Measurements from ENCODE around the gene SLC35G6.
"Not testable (repeated sequence)": the region's sequence is repeated elsewhere in the genome, so short reads cannot be mapped to it uniquely, and the experiment has no call there.

The SLC35G6 gene

DNA sequence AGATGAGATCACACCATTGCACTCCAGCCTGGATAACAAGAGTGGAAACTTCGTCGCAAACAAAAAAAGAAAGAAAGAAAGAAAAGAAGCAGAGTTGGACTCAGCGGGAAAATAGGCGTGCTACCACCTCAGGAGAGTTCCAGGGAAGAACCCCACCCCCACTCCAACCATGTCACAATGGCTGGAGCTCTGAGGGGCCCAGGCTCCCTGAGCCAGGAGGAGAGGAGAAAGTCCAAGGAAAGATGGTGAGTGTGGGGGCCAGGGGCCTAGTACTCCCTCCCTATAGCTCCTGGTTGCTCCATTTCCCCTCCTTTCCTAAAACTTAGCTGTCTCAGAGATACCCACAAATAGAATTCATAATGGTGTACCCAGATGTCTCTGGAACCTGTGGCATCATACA, at the start of gene SLC35G6:
TSS of gene SLC35G6 (plus strand) at position 172 of the 400 bp plus-strand sequence. CDS start at position 243, 71 bp downstream.
- not testable (repeated sequence) for DNase-seq

DNA sequence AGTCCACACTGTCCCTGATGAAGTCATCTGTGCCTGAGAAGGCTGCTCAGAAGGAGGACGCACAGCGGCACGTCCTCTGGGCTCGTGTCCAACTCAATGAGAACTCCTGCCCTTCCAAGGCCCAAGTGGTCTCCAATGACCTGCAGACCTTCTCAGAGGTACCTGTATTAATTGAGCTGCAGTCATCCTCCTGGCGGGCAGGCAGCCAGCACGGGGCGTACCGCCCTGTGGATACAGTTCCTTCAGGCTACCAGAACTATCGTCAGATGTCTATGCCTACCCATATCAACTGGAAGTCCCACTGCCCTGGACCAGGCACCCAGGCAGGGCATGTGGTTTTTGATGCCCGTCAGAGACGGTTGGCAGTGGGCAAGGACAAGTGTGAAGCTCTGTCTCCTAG, 49.0 kb upstream of the SLC35G6 start:
- no peak for DNase-seq

DNA sequence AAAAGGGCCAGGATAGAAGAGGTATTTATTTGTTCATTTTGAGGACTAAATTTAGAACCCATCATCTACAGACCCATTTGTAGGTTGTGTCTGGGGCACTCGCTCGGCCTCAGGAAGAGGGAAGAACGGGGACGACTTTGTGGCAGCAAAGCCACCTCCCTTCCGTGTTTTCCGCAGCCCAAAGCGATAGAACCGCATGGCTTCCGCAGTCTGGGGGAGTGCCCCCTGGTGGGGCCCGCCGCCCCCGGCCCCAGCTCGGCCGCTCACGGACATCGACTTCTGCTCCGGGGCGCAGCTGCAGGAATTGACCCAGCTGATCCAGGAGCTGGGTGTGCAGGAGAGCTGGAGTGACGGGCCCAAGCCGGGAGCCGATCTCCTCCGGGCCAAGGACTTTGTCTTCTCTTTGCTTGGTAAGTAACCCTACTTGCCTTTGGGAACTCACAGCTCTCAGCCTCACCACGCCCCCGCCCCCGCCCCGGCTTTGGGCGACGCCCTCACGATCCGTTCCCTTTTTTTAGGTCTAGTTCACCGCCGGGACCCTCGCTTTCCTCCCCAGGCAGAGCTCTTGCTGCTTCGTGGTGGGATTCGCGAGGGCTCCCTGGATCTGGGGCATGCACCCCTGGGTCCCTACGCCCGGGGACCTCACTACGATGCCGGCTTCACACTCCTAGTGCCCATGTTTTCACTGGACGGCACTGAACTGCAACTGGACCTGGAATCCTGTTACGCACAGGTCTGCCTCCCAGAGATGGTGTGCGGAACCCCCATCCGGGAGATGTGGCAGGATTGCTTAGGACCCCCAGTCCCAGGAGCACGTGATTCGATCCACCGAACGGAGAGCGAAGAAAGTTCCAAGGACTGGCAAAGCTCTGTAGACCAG, 45.3 kb upstream of the SLC35G6 start:
- DNase-seq, result peak; percentile 70

DNA sequence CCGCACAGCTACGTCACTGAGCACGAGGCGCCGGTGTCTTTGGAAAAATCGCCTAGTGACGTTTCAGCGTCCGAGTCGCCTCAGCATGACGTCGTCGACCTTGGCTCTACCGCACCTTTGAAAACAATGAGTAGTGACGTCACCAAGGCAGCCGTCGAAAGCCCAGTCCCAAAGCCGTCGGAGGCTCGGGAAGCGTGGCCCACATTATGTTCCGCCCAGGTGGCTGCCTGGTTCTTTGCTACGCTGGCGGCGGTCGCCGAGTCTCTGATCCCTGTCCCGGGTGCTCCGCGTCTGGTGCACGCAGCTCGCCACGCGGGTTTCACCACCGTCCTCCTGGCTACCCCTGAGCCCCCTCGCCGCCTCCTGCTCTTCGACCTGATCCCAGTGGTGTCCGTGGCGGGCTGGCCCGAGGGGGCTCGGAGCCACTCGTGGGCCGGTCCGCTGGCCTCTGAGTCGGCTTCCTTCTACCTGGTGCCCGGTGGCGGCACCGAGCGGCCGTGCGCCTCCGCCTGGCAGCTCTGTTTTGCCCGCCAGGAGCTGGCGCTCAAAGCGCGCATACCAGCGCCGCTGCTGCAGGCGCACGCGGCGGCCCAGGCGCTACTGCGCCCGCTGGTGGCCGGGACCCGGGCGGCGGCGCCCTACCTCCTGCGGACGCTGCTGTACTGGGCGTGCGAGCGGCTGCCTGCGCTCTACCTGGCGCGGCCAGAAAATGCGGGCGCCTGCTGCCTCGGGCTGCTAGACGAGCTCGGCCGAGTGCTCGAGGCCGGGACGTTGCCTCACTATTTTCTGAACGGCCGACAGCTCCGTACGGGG, 44.5 kb upstream of the SLC35G6 start:
- DNase-seq, result peak; percentile 85

DNA sequence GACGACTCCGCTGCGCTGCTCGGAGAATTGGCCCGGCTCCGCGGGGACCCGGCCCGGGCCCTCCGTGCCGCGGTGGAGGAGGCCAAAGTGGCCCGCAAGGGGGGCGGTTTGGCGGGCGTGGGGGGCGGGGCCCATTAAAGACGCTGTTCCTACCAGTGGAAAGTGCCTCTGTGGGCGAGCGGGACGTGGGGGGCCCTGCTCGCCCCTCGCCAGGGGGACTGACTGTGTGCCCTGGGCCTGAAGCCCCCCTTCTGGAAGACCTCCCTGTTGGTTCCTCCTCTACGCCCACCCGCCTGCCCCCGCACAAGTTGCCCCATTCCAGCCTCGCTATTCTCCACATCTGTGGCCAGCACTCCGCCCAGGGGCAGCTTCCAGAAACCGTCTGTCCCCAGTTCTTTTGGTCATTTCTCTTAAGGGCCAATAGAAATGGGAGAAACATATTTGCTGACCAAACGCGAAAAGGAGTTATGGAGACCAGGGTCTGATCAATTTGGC, 43.8 kb upstream of the SLC35G6 start:
- DNase-seq, result no peak

DNA sequence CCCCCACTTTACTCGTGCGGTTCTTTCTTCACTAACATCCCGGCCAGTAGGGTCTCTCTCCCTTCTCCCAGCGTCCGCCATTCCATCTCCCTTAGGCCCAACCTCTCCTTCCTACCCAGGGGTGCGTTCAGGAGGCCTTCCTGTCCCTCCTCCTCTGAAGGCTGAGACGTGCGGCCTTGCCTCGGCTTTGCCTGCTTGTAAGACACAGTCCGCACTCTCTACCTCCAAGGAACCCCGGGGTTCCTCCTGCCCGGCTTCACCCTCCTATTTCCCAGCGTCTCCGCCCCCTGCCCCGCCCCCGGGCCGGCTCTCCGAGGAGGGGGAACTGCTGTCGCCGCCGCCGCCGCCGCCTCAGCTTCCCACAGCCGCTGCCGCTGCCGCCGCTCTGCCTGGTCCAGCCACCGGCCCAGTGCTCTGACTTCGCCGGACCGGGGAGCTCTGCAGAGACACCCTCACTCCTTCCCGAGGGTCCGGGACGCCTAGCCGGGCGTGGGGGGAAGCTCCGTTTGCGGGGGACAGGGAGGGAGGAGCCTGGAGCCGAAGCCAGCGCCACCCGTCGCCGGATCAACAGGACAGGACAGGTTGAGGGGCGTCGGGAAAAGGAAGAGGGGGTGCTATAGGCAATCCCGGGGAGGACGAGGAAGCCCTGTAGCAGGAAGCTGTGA, 43.2 kb upstream of the SLC35G6 start:
- peak; percentile 84 for DNase-seq

DNA sequence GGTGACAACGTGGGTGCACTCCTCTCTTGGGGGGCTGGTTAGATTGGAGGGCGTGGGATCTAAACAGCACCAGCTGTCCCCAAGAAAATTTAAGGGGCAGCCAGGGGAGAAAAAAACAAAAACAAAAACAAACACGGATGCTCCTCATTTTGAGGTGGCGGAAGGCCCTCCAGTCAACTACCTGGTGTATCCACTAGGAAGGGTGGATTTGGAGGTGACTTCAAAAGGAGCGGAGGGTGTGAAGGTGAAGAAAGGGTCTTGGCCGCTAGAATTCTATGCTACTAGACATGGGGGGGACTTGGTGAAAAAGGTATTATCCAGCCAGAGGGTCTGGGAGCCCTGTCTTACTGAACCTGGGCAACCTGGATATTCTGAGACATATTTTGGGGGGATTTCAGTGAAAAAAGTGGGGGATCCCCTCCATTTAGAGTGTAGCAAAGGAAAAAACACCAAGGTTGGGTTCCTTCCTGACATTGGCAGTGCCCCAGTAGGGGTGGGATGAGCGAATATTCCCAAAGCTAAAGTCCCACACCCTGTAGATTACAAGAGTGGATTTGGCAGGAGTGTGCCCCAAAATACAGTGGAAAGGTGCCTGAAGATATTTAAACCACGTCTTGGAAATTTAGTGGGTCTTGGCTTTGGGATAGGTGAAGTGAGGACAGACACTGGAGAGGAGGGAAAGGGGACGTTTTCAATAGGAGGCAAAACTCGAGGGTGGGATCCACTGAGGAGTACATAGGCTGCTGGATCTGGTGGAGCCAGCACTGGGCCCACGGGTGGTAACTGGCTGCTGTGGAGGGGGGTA, 42.4 kb upstream of the SLC35G6 start:
- no peak for DNase-seq

DNA sequence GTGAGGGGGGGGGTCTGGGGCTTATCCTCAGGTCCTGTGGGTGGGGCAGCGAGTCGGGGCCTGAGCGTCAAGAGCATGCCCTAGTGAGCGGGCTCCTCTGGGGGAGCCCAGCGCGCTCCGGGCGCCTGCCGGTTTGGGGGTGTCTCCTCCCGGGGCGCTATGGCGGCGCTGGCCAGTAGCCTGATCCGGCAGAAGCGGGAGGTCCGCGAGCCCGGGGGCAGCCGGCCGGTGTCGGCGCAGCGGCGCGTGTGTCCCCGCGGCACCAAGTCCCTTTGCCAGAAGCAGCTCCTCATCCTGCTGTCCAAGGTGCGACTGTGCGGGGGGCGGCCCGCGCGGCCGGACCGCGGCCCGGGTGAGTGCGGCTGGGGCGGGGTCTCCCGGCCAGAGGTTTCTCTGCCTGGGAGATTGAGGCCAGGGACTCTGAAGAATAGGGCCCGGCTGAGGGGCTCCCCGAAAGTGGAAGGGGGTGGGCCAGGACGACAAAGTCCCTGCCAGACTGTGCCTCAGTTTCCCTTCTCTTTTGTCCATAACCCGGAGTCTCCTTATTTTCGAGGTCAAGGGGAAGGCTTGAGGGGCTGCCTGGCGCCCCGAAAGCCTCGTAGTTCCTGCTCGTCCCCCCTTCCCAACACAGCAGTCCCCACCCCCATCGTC, 41.7 kb upstream of the SLC35G6 start, which contains the start of gene FGF11:
TSS of gene FGF11 (plus strand) at position 51 of the 651 bp plus-strand sequence. CDS start at position 160, 109 bp downstream.
- DNase-seq, result no peak

DNA sequence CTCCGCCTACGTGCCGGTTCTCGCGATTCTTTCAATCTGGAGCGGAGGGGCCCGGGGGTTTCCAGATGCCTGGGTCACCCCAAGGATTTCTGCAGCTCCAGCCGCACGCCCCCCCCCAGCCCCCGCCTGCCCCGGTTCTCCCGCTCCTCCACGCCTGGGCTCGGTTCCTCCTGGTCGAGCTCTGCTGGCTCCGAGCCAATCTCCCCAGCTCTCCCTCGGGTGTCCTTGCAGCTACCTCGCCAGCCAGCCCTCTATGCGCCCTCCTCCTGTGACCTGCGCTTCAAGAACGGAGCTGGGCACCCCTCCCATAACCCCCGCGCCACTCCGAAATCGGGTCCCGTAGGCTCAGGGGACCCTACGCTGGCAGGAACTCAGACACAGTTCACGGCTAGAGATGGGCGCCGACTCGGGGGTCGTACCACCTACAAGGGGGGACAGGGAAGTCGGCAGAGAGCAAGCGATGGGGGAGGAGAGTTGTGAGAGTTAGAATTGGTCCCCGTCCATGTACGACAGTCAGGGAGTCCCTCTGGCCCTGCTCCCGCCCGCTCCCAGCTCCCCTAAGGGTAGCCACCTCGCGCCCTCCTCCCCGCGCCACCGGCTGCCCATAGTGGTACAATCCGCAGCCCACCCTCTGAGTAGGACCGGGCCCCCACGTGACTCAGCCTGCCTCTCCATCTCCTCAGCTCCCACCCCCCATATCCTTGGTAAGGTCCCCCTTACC, 41.0 kb upstream of the SLC35G6 start:
- DNase-seq, result peak; percentile 32

DNA sequence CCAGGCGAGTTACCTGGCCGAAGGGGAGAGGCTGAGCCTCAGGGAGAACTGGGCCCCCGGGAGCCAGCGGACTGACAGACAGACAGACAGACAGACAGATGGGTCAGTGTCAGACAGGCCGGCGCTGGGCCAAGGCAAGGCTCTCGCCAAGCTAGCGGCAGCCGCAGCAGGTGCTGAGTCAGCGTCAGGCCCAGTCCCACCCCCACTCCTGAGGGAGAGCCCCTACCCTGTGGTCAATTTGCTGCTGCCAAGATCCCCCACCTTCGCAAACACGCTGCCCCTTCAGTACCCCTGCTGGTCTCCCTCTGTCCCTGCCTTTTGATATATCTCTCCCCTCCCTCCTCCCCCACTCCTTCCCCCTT, 40.4 kb upstream of the SLC35G6 start:
- DNase-seq, result no peak

DNA sequence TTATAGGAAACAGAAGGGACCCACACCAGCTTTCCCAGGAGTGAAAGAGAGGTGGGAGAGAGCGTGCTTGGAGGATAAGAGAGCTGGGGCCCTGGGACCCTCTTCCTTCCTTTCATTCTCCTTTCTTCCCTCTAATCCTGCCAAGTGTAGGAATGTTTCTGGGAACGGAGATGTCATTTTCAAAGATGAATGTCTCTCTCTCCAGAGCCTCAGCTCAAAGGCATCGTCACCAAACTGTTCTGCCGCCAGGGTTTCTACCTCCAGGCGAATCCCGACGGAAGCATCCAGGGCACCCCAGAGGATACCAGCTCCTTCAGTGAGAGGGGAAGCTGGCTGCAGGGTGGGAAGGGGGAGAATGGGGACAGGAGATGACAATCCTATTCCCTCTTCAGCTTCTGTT, 40.0 kb upstream of the SLC35G6 start:
- DNase-seq, result no peak

DNA sequence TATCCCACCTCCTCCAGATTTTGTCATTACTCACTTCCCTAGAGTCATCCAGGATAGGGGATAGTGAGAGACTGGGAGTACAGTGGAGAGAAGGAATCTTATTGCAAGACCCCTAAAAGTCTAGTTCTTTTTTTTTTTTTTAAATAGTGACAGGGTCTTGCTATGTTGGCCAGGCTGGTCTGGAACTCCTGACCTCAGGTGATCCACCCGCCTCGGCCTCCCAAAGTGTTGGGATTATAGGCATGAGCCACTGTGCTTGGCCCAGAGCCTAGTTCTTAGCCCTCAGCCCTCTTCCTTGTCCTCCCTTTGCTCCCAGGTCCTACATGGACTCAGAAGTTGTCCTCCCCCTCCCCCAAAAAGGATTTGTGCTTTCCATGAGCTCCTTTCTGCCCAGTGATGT, 39.1 kb upstream of the SLC35G6 start:
- no peak for DNase-seq

DNA sequence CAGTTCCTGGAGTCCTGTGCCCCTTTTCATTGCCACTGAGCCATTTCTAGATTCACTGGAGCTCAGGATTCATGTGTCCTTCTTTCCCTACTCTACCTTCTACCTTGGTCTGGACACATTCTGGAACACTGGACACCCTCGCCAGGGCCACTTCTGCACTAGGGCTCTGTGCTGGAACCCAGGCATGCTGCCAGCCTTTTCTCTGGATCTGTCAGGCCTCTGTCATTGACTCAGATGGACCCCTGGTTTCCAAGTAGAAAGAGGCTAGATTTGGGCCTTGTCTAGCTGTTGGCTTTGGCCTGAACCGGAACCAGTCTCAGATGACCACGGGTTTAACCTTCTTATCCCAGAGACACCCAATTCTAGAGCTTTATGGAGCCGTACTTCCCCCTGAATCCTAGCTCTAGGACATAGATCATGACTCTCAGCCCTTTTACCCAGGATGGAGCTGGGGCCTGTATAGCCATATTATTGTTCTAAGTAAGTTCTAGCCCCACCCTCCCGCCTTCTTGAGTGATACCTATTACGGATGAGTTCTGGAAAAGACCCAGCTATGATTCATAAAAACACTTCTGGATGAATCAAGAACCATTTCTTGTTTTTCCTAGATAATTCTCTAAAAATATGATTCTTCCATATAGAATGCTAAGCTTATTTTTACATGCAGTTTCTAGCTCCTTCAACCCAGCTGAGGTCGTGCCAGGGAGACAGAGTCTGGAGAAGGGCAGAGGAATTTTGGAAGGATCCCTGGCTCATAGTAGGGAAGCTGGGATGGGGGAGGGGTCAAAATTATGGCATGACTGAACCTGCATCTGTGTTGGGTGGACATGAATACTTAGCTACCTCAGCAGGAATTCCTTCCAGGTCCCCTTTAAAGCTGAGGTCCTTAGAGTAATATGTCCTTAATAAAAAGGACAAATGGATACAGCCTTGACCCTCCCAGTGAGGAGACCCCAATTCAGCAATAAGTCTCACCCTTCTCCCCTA, 37.5 kb upstream of the SLC35G6 start:
- no peak for DNase-seq

DNA sequence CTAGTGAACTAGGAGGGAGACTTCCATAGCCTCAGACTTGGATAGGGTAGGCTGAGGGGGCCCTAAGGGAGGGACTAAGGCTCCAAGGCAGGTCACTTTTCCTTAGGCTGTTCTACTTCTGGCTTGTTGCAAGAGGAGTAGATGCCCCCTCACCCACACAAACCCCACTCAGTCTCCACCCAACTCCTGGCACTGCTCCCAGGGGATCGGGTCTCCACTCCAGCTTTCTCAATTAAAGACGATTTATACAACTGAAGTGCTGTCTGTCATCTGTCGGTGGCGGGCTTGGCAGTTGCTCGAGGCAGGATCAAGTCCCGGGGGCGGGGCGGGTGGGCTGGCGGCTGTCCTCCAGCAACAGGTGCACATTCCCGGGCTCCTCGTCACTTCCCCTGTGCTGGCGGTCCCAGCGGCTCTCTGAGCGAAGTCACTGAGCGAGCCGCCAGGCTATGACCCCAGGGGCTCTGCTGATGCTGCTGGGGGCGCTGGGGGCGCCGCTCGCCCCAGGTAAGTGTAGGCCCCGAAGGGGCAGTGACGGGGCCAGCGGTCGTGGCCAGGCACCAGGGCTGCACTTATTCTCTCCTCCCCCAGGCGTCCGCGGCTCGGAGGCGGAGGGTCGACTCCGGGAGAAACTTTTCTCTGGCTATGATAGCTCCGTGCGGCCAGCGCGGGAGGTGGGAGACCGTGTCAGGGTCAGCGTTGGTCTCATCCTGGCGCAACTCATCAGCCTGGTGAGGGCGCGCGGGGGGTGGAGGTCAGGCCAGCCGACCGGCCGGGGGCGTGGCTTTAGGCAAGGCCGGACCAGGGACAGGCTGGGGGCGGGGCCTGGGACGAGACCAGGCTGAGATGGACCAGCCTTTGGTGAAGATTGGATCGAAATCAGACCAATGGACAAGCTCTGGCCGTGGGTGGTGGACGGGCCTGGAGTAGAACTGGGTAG, 36.3 kb upstream of the SLC35G6 start, which contains the start of gene CHRNB1:
TSS of gene CHRNB1 (plus strand) at position 380 of the 937 bp plus-strand sequence. CDS start at position 447, 67 bp downstream.
- DNase-seq, result peak; percentile 20

DNA sequence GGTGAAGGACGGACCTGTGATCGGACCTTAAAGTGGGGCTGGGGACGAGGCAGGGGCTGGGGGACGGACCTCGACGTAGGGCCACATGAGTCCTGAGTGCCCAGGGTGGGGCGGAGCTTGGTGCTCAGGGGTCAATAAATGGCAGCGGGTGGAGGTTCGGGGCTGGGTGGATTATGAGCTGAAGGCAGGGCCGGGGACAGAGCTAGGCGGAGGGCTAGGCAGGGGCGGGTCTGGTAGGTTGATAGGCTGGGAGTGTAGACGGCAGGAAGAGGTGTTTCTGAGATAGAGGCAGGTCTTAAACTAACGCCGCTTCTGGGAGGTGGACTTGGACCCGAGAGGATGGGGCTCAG, 35.7 kb upstream of the SLC35G6 start:
- DNase-seq, result peak; percentile 56

DNA sequence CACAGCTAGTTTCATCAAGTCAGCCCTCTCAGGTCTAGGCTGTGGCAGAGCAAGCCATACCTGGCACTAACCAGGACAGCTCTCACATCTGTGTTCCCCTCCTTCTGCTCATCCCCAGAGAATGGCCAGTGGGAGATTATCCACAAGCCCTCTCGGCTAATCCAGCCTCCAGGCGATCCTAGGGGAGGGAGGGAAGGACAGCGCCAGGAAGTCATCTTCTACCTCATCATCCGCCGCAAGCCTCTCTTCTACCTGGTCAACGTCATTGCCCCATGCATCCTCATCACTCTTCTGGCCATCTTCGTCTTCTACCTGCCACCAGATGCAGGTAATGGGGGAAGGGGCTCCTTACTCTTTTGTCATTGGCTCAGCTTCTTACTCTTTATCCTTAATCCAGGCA, 32.8 kb upstream of the SLC35G6 start:
- no peak for DNase-seq

DNA sequence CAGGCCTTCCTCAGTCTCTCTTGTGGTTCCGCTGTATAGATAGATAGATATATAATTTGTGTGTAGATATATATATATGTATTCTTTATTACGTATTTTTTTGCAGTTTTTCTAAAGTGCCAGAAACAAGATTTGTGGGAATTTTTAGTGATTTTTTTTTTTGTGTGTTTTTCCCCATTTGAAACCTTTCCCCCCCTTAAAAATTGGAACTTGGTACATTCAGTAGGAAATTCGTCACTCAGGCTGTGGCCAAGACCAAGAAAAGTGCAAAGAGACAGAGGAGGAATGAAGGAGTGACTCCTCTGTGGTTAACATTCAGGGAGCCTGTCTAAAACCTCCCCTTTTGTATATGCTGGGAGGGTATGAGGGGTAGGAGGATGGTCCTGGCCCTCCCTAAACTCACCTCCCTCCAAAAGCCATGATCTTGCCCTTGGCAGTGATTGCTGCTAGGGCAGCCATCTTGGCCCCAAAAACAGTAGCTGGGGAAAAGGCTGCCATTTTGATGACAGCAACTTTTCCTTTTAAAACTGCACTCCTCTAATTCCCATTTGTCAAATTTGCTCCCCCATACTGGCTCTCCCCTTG, 21.2 kb upstream of the SLC35G6 start:
- no peak for DNase-seq
